ENCODE results near the gene DPPA3.
"Not testable (repeated sequence)": the region's sequence is repeated elsewhere in the genome, so short reads cannot be mapped to it uniquely, and the experiment has no call there.

The DPPA3 gene

GRCh38 chr12:7711133-7711532 is at the start of gene DPPA3:
Gene DPPA3 (plus strand): TSS chr12:7711433. CDS start chr12:7711571, 138 bp downstream.
- DNase-seq = no peak

DNA sequence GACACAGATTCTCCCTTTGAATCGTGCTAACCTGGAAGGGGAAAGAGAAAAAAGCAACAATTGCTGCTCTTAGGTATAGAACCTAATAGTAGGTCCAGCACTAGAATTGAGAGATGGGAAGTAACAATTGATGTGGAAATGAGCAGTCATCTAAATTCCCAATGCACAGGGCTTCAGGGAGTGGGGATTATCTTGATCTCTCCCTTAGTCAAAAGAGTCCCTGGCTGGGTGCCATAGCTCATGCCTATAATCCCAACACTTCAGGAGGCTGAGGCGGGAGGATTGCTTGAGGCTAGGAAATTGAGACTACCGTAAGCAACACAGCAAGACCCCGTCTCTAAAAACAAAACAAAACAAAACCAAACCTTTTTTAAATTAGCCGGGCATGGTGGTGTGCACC is 49.5 kb upstream of the DPPA3 start:
- DNase-seq = no peak

GRCh38 chr12:7666595-7666994 is 44.6 kb upstream of the DPPA3 start:
- no peak for DNase-seq

GRCh38 chr12:7667125-7667524 is 44.1 kb upstream of the DPPA3 start:
- no peak for DNase-seq

- no peak for DNase-seq
Observed at GRCh38 chr12:7668171-7668570, 43.1 kb upstream of the DPPA3 start.

DNA sequence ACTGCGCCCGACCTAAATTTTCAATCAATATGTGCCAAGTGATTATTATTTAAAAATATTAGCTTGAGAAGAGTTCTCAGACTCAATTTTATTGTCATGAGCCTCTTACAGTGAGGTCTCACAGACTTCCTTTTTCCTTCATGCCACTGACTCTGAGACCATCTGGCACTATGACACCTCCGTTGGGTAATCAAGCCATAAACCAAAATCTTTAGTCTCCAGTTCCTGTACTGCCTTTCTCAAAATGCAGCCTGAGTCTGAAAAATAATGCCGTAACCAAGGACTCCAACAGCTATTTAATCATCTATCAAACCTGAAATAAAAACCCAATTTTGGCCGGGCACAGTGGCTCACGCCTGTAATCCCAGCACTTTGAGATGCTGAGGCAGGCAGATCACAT is 35.8 kb upstream of the DPPA3 start:
- DNase-seq = not testable (repeated sequence)

GRCh38 chr12:7677432-7677888 is 33.8 kb upstream of the DPPA3 start:
- DNase-seq = not testable (repeated sequence)

DNA sequence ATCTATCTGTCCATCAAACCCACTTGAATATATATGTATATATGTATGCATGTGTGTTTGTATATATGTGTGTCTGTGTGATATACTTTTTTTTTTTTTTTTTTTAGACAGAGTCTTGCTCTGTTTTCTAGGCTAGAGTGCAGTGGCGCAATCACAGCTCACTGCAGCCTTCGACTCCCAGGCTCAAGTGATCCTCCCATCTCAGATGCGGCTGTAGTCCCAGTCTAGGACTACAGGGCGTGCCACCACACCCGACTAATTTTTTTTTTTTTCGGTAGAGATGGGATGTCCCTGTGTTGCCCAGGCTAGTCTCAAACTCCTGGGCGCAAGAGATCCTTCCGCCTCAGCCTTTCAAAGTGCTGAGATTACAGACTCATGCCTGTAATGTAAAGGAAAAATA is 32.5 kb upstream of the DPPA3 start:
- no peak for DNase-seq

DNA sequence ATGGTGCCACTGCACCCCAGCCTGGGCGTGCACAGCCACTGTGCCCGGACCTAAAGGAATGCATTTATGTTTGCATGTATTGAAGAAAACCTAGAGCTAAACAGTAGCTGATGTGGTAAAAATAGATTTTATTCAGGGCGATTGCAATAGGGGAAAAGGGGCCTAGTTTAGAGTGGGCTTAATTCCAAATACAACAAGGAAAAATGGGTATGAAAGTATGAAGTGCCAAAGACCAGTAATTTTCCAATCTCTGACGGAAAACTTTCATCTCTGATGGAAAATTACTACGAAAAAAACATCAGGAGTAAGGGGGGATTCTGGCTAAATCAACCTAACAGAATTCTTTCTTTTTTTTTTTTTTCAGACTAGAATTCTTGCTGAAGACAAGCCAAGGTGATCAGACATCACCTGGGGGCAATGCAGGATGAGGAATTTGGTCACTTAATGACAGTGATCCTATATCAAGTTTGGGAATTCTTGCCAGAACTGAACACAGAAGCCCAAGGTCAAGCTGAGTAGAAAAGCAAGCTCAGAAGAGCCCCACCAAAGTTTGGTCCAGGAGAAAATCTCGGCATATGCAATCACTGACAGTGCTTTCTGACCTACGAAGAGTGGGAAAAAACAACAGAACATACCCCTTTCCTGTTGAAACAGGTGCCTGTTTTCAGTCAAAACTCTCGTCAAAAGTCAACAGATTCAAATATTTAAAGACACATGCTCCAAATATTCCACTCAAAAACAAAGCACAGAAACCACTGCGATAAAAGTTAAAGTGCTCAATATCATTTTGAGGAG is 31.8 kb upstream of the DPPA3 start:
- no peak for DNase-seq

GRCh38 chr12:7681535-7681934 is 29.7 kb upstream of the DPPA3 start:
- no peak for DNase-seq

DNA sequence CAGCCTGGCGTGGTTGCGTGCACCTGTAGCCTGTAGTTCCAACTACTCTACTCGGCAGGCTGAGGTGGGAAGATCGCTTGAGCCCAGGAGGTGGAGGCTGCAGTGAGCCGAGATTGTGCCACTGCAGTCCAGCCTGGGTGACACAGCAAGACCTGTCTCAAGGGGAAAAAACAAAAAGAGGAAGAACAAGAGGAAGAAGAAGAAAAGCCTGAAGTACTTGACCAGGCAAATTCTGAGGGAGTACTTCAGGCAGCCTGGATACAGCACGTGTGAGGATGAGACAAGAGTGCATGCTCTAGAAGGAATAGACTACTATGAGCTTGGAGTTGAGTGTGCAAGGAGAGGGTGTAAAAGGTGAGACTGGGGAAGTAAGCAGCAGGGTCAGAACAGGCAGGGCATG is 17.4 kb upstream of the DPPA3 start:
- peak; percentile 4 for DNase-seq

GRCh38 chr12:7694556-7695236 is 16.5 kb upstream of the DPPA3 start:
- no peak for DNase-seq

DNA sequence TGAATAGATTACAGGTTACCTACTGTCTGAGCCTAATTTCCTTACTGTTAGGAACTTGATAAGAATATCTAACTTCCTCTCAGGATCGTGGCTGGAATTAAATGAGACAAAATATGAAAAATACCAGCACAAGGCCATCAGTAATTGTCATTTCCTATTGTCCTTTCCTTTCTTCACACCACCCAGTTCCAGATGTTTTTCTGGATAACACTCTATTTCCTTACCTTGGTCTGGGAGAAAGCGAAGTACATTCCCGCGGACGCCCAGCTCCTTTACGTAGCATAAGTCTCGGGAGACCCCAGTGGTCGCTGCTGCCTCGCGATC is 16.0 kb upstream of the DPPA3 start:
- DNase-seq = no peak

- no peak for DNase-seq
Observed at GRCh38 chr12:7695566-7696197, 15.6 kb upstream of the DPPA3 start, which contains the start of gene GDF3. Gene GDF3 (minus strand): TSS chr12:7695775. CDS start chr12:7695728, 47 bp downstream.

DNA sequence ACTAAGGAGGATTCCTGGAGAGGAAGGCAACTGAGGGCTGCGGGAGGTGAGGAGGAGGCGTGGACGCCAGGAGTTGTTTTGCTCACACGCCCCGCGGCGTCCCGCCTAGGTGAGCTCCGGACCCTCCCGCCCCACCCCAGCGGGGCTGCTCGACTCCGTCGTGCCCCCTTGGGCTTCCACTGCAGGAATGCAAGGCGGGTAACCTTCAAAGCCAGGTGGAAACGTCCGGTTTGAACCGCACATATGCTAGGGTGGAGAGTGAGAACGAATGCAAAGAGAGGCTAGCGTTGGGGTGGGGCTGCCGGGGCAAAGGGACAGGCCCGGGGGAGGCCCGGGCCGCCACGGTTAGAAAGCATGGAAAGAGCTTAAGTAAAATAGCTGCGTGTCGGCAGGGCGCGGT is 5.4 kb upstream of the DPPA3 start:
- DNase-seq = no peak

DNA sequence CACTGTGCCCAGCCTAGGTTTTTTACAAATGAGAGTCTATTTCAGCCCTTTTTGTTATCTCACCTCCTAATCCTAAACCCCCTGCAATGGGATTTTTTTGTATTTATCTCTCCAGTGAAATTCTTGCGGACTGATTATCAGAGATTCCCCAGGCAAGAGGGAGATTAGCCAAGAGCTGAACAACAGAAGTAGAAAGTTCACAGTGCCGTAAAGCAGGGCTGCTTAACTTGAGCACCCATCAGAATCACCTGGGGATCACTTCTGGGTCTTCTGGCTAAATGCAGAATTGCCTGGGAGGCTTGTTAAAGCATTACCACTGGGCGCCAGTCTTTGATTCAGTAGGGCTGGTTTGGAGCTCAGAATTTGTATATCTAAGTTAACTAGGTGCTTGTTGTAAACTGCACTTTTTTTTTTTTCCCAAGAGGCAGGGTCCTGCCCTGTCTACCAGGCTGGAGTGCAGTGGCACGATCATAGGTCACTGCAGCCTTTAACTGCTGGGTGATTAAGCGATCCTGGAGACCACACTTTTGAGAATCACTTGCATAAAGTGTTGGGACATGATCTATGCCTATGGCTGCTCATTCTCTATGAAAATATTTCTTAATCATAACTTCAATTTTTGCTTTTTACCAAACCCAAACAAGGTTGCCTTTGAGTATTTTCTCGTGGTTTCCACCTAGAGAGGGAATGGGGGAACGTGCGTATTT is 1.1 kb upstream of the DPPA3 start:
- DNase-seq = no peak

DNA sequence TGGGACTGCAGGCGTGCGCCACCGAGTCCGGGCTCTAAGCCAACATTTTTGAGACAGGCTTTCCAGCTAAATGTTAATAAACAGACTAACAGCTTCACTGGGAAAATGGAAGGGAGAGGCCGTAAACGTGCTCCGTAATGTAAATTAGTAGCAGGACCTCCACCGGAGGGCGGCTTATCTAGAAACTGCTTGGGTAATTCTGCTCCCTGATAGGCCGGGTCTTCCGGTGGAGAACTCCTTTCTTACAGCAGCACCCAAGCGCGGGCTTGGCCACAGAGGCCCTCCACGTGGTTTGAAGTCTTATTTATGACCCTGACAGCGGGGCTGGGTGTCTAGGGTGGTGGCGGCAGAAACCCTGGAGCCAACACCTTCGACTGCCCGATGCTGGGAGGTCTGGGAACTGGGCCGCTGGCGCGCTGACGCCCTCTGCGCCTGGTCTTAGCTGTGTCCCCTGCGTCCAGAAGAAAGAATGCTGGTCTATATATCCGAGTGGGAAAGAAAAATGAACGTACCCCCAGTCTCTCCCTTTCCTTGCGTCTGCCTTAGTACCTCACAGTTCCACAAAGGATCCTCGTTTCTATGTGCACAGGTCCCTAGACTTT is 1.7 kb downstream of the DPPA3 start:
- DNase-seq = no peak

- no peak for DNase-seq
Observed at GRCh38 chr12:7716381-7716780, 5.1 kb downstream of the DPPA3 start.

GRCh38 chr12:7719946-7720730 is 8.9 kb downstream of the DPPA3 start:
- DNase-seq = no peak

DNA sequence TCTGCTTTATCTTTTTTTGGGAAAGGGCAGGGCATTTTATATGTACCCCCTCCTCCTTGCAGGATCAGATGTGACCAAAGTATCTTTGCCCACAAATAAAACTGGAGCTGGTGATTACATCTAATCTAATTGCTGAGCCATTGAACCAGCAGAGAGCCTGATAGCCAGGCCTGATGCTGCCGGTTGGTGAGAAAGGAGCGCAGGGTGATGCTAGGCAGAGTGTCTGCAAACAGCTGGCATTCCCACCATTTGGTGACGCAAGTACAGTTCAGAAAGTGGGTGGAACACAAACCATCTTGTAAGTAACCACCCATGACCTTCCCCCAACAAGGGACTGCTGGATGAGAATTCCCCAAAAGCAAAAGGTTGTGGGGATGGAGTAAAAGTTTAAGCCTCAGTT is 12.7 kb downstream of the DPPA3 start:
- no peak for DNase-seq

DNA sequence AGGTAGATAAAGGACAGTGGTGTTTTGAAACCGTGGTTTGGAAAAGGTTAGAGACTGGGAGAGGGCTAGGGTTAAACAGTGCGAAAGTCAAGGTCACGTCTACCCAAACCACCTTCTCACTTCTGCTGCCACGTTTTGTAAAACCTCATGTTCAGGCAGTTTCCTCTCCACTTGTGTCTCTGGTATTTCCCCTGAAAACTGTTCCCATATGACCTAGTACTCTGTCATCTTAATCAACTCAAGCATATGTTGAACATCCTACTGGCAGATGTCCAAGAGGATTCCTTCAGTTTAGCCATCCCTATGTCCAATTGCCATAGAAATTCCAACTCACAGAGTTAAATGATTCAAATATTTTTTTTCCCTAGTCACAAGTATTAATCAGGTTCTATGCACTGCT is 18.5 kb downstream of the DPPA3 start:
- DNase-seq = no peak

DNA sequence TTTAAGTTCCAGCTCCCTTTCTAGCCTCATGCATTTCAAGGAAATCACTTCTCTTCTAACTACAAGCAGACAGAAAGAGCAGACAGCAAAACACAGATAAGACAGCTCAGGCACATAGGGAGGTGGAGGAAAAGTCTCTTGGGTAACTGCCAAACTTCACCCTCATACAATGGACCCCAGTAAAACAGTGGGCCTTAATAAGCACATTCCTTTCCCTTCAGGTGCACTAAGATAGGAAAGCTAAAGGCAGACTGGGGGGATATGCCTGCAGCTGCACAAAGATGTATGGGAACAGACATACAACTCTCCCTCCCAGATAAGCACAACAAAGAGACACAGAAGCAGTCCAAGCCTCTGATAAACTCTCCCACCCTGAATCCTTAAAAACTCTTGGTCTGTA is 19.8 kb downstream of the DPPA3 start:
- DNase-seq = not testable (repeated sequence)

Measured in CD4-positive, alpha-beta T cell treated with Interferon gamma for 1 hour (primary cell).